ENCODE results near the gene CEACAM6.

- TF ChIP-seq CTCF (IDR thresholded peaks at IDR 0.05) = peak; percentile 100
- no peak for TF ChIP-seq ZFX (IDR thresholded peaks at IDR 0.05; ENCODE audit: borderline replicate concordance)
Observed at GRCh38 chr19:41706741-41707501, 48.4 kb upstream of the CEACAM6 start.
